ENCODE results near the gene SPO11.

DNA sequence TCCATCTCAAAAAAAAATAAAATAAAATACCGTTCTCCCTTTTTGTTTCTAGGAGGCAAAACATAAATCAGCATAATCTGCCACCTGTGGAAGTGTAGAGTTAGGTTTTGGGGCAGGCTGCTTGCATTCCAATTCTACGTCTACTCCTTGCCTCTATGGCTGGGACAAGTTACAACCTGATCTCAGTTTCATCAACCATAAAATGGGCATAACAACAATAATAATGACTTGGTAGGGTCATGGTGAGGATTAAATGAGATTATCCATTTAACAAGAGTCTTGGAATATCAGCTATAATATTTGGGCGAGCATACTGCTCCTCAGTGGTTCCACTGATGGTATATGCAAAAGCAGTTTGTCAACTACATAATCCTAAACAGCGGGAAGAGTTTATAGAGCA lies 17.8 kb downstream of the SPO11 start:
- TF ChIP-seq, protein P1, sequence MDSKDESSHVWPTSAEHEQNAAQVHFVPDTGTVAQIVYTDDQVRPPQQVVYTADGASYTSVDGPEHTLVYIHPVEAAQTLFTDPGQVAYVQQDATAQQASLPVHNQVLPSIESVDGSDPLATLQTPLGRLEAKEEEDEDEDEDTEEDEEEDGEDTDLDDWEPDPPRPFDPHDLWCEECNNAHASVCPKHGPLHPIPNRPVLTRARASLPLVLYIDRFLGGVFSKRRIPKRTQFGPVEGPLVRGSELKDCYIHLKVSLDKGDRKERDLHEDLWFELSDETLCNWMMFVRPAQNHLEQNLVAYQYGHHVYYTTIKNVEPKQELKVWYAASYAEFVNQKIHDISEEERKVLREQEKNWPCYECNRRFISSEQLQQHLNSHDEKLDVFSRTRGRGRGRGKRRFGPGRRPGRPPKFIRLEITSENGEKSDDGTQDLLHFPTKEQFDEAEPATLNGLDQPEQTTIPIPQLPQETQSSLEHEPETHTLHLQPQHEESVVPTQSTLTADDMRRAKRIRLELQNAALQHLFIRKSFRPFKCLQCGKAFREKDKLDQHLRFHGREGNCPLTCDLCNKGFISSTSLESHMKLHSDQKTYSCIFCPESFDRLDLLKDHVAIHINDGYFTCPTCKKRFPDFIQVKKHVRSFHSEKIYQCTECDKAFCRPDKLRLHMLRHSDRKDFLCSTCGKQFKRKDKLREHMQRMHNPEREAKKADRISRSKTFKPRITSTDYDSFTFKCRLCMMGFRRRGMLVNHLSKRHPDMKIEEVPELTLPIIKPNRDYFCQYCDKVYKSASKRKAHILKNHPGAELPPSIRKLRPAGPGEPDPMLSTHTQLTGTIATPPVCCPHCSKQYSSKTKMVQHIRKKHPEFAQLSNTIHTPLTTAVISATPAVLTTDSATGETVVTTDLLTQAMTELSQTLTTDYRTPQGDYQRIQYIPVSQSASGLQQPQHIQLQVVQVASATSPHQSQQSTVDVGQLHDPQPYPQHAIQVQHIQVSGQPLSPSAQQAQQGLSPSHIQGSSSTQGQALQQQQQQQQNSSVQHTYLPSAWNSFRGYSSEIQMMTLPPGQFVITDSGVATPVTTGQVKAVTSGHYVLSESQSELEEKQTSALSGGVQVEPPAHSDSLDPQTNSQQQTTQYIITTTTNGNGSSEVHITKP (CRISPR knock-in tag; IDR thresholded peaks at IDR 0.05; ENCODE audit: low read depth), result no peak
- TF ChIP-seq JUND (CRISPR knock-in tag; IDR thresholded peaks at IDR 0.05), result no peak
- no peak for TF ChIP-seq CTCF (CRISPR knock-in tag; IDR thresholded peaks at IDR 0.05)
- no peak for TF ChIP-seq ZNF660 (CRISPR knock-in tag; IDR thresholded peaks at IDR 0.05; ENCODE audit: borderline replicate concordance, low read depth)
- no peak for TF ChIP-seq ZNF513 (CRISPR knock-in tag; conservative IDR thresholded peaks at IDR 0.05)
- no peak for TF ChIP-seq ZNF33A (CRISPR knock-in tag; IDR thresholded peaks at IDR 0.05; ENCODE audit: borderline replicate concordance)
